GM21825 (cell line): ENCODE data around the gene P2RY6.

ENCODE experiments used
- ATAC-seq: cut with Tn5 transposase; IDR thresholded peaks from one replicate; pipeline ENCODE4 v1.9.1; 2021; ENCODE audit warnings: mild to moderate bottlenecking, moderate library complexity; ENCODE audit not compliant: unreplicated experiment

Gene P2RY6

GRCh38 chr11:73236854-73237253, 35.3 kb upstream of the P2RY6 start:
- ATAC-seq, result no peak

- ATAC-seq, result no peak
Observed at GRCh38 chr11:73237471-73238290, 34.5 kb upstream of the P2RY6 start.

GRCh38 chr11:73239111-73239521, 33.0 kb upstream of the P2RY6 start:
- ATAC-seq, result no peak

DNA sequence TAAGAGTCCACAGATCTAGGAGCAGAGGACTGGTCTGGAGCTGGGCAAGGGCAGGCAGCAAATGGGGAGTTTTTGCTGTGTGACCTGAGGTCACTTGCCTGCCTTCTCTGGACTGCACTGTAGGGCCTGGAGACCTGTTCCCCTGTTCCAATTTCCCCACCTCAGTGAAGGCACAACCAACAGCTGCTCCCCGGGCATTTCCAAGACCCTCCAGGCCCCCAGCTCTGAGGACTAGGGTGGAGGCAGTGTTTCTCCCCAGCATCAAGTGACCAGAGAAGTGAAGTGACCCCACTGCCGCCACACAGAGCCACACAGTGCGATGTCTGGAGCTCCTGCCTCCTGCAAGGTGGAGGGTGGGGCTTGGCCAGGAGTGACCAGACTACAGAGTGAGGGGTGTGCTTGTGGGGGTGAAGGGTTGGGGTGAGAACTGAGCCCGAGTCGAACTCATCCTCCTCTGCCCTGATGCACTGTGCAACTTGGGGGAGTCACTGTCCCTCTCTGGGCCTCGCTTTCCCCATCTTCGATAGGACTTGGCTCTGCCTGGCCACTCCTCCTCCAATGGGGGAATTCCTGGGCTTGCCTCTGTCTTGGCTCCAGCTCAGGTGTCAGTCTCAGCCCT, 32.5 kb upstream of the P2RY6 start:
- no peak for ATAC-seq

DNA sequence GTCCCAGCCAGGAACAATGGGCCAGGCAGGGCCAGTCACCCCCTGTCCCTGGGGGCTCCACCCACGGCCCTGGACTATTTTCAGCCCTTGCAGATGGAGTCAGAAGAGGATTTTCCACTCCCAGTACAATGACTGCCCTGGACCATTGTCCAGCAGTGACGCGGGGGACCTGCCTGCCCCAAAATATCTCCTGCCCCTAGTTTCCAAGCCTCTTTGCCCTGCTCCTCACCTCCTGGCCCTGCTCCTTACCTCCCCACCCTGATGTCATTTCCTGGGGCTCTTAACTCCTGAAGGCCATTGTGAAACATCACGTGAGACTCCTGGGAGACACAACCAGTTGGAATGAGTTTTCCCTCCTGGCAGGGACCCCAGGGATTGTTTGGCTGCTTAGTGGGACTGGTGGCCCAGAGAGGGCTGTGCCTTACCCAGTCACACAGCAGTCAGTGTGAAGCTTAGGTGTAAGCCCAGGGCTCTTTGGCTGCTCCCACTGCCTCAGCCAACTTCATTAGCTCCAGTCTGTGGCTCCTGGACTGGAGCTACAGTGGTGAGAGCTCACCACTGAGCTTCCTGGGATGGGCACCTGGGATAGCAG, 31.9 kb upstream of the P2RY6 start:
- ATAC-seq, result no peak

GRCh38 chr11:73241300-73241699, 30.8 kb upstream of the P2RY6 start:
- ATAC-seq, result no peak

DNA sequence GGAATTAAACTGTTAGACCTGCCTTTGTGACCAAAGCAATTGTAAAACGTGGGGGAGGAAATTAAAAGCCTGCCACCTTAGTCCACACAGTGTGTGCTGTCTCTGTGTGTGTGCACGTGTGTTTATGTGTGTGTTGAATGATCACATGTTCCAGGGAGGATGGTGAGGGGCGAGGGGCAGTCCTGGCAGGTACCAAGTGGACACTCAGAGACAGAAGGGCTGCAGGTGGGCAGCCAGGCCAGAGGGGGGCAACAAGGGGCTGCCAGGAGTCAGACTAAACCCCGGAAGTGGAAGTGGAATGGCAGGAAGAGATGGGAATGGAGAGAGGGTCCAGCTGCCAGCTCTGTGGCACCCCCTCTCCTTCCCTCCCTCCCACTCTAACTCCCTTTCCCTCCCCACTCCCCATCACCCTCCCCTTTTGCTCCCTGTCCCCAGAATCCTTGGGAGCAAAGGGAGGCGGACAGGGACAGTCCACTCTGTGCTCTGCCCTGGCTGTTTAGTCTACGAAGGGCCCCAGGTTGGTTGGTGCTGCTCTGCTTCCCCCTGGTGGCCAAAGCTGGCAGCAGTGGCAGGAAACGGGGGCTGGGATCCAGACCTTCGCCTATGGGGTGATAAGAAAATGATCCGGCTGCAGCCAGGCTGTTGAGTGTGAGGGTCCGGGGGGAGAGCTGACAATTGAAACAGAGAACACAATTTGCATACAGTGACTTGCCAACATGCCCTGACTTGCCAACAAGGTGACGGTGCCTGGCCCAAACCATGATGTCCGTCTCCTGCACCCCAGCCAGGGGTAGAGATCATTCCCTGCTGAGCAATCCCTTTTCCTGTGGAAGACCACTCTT, 29.7 kb upstream of the P2RY6 start:
- ATAC-seq, result peak; percentile 62

- ATAC-seq, result no peak
Observed at GRCh38 chr11:73243093-73243485, 29.0 kb upstream of the P2RY6 start.

DNA sequence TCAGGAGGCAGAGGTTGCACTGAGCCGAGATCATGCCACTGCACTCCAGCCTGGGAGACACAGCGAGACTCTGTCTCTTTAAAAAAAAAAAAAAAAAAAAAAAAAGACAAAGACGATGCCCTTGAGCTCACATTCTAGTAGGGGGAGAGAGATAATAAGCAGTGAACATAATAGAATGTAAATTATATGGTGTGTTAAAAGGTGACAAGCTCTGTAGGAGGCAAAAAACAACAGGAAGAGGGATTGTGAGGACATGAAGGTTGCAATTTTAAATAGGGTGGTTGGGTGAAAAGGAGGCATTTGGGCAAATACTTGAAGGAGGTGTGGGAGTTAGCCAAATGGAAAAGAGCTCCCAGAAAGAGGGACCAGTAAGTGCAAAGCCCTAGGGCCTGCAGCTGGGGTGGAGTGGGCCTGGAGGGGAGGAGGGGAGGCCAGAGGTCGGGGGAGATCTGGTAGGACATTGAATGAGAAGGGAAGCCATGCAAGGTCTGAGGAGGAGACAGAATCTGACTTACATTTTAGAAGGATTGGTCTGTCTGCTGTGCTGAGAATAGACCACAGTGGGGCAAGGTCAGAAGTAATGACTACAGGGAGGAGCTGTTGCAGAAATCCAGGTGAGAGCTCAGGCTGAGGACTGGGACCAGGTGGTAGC, 27.4 kb upstream of the P2RY6 start:
- no peak for ATAC-seq

- no peak for ATAC-seq
Observed at GRCh38 chr11:73245461-73245860, 26.7 kb upstream of the P2RY6 start.

GRCh38 chr11:73246303-73246702, 25.8 kb upstream of the P2RY6 start:
- no peak for ATAC-seq

- ATAC-seq, result no peak
Observed at GRCh38 chr11:73248526-73249185, 23.5 kb upstream of the P2RY6 start.

DNA sequence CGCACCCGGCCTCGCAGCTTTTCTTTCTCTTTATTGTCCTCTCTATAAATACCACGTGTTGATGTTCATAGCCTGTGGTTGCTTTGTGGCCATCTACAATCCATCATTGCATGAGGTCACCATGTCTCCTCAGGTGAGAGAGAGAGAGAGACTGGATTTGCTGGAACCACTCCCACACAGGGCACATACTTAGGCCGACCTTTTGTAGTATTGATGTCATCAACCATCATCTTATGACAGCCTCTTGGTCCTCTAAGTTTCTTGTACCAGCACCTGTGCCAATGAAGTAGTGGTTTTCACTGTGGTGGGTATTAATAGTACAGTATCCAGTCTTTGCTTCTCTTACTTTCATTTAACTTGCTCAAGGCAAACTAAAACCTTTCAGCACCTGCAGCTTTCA, 22.8 kb upstream of the P2RY6 start:
- peak; percentile 64 for ATAC-seq

GRCh38 chr11:73249853-73250783, 22.0 kb upstream of the P2RY6 start:
- ATAC-seq, result no peak

DNA sequence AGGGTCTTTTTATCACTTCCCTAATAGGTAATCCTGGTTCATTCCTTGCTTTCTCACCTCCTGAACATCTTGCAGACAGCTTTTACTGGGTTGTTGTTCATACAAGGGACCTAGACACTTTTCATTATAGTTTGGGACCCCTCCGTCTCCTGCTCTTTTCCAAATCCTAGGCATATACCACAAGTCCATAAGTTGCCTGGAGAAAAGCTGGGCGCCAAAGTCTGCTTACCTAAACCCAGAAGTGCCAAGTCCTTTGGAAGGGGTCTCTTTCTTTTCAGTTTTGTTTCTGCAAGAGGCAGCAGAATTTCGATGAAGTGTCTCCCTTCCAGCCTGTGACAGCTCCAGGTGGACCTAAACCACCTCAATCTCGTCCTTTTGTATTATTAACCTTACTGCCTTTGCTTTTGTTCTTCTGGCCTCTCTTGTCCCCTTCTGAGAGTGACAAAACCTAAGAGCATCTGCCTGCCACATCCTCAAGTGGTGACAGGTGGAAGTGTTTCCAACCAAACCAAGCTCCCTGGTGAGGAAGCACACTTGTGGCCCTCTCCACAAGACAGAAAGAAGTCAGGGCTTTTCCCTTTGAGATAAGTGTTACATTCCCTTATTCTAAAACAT, 19.5 kb upstream of the P2RY6 start:
- no peak for ATAC-seq

DNA sequence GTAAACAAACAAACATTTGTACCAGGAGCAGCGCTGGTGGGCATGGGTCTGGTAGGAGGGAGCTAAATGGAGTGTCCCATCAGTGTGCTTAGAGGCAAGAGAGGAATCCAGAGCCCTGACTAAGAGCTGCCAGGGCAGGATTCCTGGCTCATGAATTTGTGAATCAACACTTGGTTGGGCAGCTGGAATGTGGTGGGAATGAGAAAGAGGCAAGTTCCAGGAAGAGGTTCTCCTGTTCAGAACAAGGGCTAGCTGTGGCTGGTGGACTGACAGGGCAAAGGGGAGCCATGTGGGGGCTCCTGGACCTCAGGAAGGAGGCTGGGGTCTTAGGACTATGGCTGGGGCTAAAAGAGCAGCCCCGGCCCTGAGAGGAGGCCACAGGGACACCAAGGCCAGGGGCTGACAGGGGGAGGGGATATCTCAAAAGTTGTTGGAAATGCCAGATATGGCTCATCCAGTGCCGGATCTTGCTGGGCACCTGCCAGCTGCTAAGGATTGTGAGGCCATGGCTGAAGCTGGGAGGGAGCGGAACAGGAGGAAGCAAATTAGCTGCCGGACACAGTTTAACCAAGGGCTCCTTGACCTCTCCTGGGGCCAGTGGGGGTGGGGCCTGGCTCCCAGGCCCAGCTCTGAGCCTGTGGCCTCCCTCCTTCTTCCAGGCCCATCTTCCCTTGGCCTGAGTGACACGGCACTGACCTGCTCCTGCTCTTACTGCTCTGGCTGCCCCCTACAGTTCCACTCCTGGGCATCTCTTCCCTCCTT, 14.6 kb upstream of the P2RY6 start:
- no peak for ATAC-seq

- no peak for ATAC-seq
Observed at GRCh38 chr11:73258104-73259035, 13.8 kb upstream of the P2RY6 start.
